GM12801 (cell line): Measurements from ENCODE around the gene UFM1.

Source experiments
- CTCF ChIP-seq: IDR thresholded peaks from one replicate; pipeline ENCODE4 v1.5.1; 2011; ENCODE audit warnings: control low read depth; ENCODE audit not compliant: insufficient read length; ENCODE audit errors: extremely low read depth

Gene UFM1

GRCh38 chr13:38350114-38350617 is 515 bp downstream of the UFM1 start:
- TF ChIP-seq CTCF = no peak

GRCh38 chr13:38355595-38356119 is 6.0 kb downstream of the UFM1 start:
- TF ChIP-seq CTCF = no peak

- no peak for TF ChIP-seq CTCF
Observed at GRCh38 chr13:38358684-38359083, 9.0 kb downstream of the UFM1 start.

GRCh38 chr13:38361542-38362262 is 12.1 kb downstream of the UFM1 start:
- TF ChIP-seq CTCF = no peak

- no peak for TF ChIP-seq CTCF
Observed at GRCh38 chr13:38363219-38363618, 13.6 kb downstream of the UFM1 start.

- no peak for TF ChIP-seq CTCF
Observed at GRCh38 chr13:38365661-38366060, 16.0 kb downstream of the UFM1 start.

- no peak for TF ChIP-seq CTCF
Observed at GRCh38 chr13:38366954-38367645, 17.4 kb downstream of the UFM1 start.
